Stomach (tissue), 4 donors: Measurements from ENCODE around the gene ADAM12.

Experiments used
- POLR2A ChIP-seq, 4 donors: fragments of 450-650 bp; IDR thresholded peaks; one replicate each; pipeline ENCODE4 v1.6.1; 2016; ENCODE audit warnings: antibody characterized with exemption in 4 of 4, control low read depth in 2 of 4, mild to moderate bottlenecking in 1 of 4, moderate library complexity in 1 of 4
- TF ChIP-seq, protein P1 (sequence below), 7 experiments: fragments of 450-650 bp in 4 of 7; fragments of 200-600 bp in 3 of 7; sonication (generic) in 3 of 7; IDR thresholded peaks; one replicate each; pipeline ENCODE4 v1.5.1; 2016 to 2019; ENCODE audit warnings: antibody characterized with exemption in 7 of 7, control low read depth in 2 of 7, mild to moderate bottlenecking in 1 of 7

DNA sequence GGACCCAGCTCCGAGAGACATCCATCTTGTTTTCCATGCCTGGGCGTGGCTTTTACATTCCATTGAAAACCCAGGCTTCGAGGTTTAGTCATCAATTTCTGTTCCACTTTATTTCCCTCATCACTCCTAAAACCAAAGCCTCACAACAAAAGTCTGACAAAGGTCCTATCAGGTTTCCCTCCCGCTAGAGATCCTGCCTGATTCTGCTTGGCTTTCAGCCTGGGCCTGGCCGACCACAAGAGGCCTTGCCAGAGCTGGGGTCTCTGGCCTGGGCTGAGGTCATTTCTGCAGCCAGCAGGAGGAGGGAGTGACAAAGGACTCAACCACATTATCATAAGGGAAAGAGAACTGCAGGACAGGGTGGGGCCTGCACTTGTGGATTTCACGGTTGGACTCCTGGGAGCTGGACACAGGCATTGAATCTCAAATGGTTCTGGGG is 324.9 kb downstream of the ADAM12 start:
- TF ChIP-seq POLR2A (IDR thresholded peaks at IDR 0.05): no peak
- TF ChIP-seq, protein P1, sequence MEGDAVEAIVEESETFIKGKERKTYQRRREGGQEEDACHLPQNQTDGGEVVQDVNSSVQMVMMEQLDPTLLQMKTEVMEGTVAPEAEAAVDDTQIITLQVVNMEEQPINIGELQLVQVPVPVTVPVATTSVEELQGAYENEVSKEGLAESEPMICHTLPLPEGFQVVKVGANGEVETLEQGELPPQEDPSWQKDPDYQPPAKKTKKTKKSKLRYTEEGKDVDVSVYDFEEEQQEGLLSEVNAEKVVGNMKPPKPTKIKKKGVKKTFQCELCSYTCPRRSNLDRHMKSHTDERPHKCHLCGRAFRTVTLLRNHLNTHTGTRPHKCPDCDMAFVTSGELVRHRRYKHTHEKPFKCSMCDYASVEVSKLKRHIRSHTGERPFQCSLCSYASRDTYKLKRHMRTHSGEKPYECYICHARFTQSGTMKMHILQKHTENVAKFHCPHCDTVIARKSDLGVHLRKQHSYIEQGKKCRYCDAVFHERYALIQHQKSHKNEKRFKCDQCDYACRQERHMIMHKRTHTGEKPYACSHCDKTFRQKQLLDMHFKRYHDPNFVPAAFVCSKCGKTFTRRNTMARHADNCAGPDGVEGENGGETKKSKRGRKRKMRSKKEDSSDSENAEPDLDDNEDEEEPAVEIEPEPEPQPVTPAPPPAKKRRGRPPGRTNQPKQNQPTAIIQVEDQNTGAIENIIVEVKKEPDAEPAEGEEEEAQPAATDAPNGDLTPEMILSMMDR (IDR thresholded peaks at IDR 0.05): no peak
